AG09319 (cell line): ENCODE results near the gene AOC3.
"Not testable (repeated sequence)": the region's sequence is repeated elsewhere in the genome, so short reads cannot be mapped to it uniquely, and the experiment has no call there.

Source experiments
- DNase-seq: peaks from one replicate; pipeline ENCODE4 v3.0.0-alpha.2; 2010; ENCODE audit warnings: low read depth; ENCODE audit errors: extremely low read depth
- CTCF ChIP-seq: IDR thresholded peaks from 2 replicates; pipeline ENCODE4 v1.5.1; 2011; ENCODE audit warnings: low read depth, mild to moderate bottlenecking, inconsistent platforms, low read length, moderate library complexity

The AOC3 gene

GRCh38 chr17:42882166-42882565 is 31.2 kb downstream of the AOC3 start:
- no peak for TF ChIP-seq CTCF
- DNase-seq = no peak

DNA sequence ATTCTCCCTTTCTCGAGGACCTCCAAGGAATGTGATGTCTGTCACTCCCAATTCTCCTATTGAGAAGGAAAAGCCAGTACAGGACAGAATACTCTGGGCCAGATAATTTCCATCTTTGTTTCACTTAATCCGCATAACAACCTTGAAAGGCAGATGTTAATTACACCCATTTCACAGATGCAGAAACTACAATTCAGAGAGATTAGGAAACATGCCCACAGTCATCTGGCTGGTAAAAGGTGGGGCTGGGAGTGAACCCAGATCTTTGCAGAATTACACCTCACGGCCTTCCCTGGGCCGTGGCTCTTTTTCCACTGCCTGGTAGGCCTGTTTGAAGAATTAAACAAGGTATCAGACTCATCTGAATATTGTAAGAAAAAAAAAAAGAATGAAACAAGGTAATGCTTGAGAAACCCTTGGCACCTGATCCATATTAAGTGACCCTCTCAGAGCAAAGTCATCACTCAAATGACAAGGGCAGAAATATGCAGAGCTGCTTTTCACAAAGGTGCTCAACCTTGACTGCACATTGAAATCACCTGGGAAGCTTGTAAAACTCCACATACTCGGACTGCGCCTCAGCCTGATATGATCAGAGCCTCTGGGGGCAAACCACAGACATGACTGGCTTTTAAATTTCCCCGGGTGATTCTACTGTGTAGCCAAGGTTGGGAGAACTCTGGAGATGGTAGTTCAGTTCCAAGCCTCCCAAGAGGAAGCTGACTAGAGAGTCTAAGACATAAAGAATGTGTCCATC is 33.0 kb downstream of the AOC3 start:
- no peak for DNase-seq
- TF ChIP-seq CTCF = no peak

DNA sequence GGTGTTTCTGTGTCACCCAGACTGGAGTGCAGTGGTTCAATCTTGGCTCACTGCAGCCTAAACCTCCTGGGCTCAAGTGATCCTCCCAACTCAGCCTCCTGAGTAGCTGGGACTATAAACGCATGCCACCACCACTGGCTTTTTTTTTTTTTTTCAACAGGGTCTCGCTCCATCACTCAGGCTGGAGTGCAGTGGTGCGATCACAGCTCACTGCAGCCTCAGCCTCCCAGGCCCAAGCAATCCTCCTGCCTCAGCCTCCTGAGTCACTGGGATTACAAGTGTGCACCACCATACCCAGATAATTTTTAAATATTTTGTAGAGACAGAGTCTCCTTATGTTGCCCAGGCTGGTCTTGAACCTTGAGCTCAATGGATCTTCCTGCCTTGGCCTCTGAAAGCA is 34.8 kb downstream of the AOC3 start:
- not testable (repeated sequence) for DNase-seq

GRCh38 chr17:42886283-42887176 is 35.5 kb downstream of the AOC3 start:
- DNase-seq = no peak
- no peak for TF ChIP-seq CTCF

GRCh38 chr17:42889809-42890208 is 38.8 kb downstream of the AOC3 start:
- TF ChIP-seq CTCF = no peak
- no peak for DNase-seq

GRCh38 chr17:42891539-42892152 is 40.6 kb downstream of the AOC3 start:
- DNase-seq = no peak
- TF ChIP-seq CTCF = no peak

- TF ChIP-seq CTCF = no peak
- DNase-seq = no peak
These were observed 42.4 kb downstream of the AOC3 start for GRCh38 chr17:42893359-42893758.
